Stimulated activated CD4-positive, alpha-beta T cell treated with anti-CD3 and anti-CD28 coated beads, Interleukin-1b, Interleukin-23, amount 100 ng/mL, for 4 hours (primary cell): ENCODE data around the gene RETN.
A peak's percentile ranks its signal among the peaks of the same experiment; 100 is the strongest.
"Not testable (repeated sequence)": the region's sequence is repeated elsewhere in the genome, so short reads cannot be mapped to it uniquely, and the experiment has no call there.

ENCODE experiments used
- DNase-seq, 2 donors: peaks; one replicate each; pipeline ENCODE4 v3.0.0-alpha.2; 2020; ENCODE audit warnings: low read depth in 2 of 2

RETN gene

DNA sequence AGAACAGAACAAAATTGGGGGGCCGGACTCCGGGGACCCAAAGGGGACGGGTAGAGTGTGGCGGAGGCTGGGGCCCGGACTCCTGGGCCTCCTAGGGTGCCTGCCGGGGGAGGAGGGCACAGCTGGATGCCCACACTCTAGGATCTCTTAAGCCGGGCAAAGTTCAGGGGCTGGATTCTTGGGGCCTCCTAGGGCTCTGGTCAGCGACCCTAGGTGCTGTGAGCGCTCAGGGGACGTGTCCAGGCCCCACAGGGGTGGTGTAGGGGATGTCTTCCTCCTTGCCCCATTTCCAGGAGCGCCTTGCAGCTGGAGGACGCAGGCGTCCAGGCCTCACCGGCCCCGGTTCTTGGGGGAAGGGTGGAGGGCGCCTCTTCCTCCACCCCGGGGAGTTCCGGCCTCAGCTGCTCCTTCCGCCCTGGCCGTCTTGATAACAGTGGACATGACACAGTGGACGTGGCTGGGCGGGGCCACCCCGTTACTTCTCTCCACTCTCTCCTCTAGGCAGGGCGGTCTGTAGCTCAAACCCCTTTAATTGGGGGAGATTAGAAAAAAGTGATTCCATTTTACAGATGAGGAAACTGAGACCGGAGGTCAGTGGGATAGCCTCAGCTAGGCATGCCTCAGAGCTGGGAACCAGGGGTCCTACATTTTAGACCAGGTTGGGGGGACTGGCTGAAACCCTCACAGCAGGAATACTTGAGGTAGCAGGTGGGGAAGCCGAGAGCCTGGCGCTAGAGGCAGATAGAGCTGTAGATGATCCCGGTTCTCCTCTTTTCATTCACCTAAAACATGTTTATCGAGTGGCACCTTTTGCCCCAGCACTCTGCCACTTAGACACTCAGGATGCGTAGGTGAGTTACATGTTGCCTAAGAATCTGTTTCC is 31.2 kb upstream of the RETN start:
- DNase-seq: no peak

DNA sequence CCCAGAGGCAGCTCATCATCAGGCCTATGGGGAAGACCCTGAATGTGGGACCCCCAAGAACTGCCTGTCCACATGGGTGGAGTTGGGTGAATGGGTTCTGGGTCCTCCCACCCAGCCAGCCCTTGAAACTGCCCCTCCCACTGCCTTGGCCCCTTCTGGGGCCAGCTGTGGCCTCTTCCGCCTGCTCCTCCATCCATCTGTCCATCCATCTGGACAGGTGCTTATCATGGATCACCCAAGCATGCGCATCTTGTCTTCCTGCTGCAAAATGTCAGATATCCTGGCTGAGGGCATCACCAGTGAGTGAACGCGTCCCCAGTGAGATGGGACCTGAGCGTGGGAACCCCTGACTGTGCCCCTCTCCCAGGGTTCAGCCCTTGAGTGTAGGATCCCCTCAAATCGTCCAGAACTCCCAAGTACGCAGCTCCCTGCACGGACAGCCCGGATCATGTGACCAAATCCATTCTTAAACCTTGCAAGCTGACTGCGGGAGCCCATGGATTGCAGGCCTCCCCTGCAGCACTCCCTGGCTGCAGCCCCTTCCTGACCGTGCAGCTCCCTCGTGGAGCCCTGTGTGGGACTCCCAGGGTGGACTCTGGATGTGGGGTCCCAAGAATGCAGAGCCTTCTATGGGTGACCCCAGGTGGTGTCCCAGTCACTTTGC is 29.9 kb upstream of the RETN start:
- no peak for DNase-seq

DNA sequence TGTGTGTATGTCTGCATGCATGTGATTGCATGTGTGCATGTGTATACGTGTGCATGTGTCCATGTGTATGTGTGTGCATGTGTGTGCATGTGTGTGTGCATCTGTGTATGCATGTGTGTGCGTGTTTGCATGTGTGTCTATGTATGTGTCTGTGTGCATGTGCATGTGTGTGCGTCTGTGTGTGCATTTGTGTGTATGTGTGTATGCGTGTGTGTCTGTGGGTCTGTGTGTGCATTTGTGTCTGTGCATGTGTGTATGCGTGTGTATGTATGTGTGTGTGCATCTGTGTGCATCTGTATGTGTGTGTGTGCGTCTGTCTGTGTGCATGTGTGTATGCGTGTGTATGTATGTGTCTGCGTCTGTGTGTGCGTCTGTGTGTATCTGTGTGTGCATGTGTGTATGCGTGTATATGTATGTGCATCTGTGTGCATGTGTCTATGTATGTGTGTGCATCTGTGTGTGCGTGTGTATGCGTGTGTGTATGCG is 28.9 kb upstream of the RETN start:
- no peak for DNase-seq

DNA sequence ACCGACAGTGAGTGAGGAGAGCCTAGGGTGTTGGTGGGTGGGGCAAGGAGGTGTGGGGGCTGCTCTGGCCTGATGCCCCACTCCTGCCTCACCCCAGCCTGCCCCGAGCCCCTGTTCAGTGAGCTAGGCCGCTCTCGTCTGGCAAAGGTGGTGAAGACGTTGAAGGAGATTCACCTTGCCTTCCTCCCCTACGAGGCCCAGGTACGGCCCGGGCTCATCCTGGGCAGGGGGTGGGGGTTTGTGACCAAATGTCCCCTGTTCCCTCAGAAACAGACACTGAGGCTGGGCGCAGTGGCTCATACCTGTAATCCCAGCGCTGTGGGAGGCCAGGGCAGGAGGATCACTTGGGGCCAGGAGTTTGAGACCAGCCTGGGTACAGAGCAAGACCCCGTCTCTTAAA is 28.0 kb upstream of the RETN start:
- DNase-seq: no peak

DNA sequence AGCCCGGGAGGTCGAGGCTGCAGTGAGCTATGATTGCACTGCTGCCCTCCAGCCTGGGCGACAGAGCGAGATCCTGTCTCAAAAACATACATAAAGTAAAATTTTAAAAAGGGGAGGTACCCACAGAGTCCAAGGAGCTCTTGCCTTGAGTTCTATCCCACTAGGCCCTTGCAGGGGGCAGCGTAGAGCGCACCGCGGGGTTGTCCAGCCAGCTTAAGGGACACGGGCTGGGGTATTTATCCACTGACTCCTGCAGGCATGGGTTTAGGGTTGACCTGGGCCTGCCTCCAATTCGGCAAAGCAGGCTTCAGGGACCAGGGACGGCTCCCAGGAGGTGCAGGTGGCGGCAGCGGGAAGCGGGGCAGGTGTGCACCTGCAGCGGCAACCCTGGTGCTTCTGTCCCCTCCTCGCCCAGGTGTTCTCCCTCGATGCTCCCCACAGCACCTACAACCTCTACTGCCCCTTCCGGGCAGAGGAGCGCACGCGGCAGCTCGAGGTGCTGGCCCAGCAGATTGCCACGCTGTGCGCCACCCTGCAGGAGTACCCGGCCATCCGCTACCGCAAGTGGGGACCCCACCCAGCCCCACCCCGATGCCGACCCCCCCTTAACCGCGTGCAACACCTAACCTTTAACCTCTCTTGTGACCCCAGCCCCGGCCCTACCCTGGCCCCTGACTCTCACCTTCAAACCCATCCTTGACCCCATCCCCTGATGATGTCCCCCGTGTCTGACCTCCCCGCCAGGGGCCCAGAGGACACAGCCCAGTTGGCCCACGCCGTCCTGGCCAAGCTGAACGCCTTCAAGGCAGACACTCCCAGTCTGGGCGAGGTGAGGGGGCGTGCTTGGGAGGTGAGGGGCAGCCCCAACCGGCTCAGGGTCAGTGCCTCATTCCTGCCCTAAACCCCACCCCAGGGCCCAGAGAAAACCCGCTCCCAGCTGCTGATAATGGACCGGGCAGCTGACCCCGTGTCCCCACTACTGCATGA is 27.3 kb upstream of the RETN start:
- no peak for DNase-seq

DNA sequence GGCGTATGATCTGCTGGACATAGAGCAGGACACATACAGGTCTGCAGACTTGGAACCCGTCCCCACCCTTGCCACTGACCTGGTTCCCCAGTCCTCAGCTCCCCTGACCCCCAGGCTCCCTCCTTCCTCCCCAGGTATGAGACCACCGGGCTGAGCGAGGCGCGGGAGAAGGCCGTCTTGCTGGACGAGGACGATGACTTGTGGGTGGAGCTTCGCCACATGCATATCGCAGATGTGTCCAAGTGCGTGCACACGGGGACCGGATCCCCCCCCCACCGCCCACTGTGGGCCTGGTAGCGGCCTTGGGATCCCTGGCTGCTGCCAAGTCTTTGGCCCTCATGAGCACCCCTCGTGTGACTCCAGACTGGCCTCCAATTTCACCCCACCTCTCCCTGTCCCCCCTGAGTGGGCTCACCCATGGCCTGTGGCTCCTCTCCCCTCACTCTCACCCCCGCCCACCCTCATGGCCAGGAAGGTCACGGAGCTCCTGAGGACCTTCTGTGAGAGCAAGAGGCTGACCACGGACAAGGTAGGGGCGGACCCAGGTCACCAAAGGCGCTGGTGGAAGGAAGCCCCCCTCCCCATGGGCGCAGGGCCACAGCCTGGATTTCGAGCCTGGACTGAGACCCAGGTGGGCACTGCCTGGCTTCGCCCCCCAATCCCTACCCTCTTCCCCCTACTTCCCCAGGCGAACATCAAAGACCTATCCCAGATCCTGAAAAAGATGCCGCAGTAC is 26.4 kb upstream of the RETN start:
- no peak for DNase-seq

DNA sequence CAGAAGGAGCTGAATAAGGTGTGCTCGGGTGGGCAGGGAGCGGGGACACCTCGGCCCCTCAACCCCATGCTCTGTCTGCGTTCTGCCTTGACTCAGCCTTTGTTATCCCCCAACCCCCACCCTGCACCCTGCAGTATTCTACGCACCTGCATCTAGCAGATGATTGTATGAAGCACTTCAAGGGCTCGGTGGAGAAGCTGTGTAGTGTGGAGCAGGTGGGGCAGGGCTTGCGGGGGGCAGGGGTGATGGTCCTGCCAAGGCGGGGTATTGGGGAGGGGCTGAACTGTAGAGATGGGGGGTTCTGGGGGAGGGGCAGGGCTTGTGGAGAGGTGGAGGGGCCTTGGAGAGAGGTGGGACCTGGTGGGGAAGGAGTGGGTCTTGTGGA is 25.8 kb upstream of the RETN start:
- DNase-seq: no peak

DNA sequence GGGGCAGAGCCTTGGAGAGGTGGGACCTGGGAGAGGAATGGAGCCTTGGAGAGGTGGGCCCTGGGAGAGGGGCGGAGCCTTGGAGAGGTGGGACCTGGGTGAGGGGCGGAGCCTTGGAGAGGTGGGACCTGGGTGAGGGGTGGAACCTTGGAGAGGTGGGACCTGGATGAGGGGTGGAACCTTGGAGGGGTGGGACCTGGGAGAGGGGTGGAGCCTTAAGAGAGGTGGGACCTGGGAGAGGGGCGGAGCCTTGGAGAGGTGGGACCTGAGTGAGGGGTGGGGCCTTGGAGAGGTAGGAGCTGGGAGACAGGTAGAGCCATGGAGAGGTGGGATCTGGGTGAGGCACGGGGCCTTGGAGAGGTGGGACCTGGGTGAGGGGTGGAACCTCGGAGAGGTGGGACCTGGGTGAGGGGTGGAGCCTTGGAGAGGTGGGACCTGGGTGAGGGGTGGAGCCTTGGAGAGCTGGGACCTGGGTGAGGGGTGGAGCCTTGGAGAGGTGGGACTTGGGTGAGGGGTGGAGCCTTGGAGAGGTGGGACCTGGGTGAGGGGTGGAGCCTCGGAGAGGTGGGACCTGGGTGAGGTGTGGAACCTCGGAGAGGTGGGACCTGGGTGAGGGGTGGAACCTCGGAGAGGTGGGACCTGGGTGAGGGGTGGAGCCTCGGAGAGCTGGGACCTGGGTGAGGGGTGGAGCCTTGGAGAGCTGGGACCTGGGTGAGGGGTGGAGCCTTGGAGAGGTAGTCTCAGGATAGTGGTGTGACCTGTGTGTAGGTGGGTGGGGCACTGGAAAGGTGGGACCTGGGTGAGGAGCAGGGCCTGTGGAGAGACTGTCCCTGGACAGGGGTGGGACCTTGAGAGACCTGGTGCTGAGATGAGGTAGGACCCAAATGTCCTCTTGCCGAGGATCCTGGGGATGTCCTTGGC is 25.0 kb upstream of the RETN start:
- not testable (repeated sequence) for DNase-seq

DNA sequence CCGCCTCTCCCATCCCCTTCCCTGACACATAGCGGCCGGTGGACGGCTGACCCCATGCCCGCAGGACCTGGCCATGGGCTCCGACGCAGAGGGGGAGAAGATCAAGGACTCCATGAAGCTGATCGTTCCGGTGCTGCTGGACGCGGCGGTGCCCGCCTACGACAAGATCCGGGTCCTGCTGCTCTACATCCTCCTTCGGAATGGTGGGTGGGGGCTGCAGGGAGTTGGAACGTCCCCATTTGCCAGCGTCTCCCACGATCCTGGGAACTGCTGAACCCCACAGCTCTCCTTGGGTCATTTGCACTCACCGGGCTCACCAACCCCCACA is 24.3 kb upstream of the RETN start:
- no peak for DNase-seq

DNA sequence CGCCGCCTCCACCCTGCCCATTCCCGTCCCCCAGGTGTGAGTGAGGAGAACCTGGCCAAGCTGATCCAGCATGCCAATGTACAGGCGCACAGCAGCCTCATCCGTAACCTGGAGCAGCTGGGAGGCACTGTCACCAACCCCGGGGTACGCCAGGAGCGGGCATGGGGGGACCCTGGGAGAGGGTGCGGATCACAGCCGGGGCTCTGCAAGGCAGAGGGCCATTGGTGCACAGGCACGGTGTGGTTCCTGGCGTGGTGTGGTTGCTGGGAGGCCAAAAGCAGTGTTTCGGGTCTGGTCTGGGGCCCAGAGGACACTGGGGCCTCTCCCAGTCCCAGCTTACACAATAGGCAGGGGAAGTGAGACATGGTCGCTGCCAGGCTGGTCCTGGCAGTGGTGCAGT is 23.7 kb upstream of the RETN start:
- DNase-seq: no peak

DNA sequence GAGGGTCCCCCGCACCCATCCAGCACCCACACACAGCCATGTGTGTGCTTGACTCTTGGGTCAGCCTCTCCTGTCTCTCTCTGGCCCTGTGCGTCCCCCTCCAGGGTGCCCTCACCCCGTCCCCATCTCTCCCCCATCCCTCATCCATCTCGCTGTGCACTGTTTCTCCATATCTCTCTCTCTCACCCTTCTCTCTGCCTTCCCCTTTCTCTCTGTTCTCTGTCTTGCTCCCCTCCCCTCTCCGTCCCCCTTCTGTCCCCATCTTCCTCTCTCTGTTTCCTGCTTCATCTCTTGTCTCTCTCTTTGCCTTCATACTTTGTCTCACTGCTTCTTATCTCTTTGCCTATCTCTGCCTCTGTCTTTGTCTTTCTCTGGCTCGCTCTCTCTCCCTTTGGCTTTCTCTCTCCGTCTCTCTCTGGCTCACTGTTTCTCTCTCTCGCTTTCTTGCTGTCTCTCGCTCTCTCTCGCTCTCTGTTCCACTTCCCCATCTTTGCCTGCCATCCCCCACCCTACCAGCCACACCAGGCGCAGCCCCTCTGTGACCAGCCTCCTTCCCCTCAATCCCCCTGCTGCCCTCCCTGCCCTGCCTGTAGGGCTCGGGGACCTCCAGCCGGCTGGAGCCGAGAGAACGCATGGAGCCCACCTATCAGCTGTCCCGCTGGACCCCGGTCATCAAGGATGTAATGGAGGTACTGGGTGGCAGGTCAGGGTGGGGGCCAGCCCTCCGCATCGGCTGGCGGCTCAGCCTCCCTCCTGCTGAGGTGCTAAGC is 23.0 kb upstream of the RETN start:
- DNase-seq: no peak

DNA sequence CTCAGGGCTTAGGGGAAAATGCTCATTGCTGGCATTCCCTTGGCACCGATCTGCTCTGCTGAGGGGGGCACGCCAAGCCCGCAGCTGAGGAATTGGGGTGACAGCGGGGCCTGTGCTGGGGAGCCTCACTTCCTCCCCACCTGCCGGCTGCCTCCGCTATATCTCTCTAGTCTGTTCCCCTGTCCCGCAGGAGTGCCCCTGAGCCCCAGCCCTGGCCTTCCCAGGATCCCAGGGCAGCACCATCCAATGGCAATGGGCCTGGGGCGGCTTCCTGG is 22.5 kb upstream of the RETN start:
- DNase-seq: no peak

DNA sequence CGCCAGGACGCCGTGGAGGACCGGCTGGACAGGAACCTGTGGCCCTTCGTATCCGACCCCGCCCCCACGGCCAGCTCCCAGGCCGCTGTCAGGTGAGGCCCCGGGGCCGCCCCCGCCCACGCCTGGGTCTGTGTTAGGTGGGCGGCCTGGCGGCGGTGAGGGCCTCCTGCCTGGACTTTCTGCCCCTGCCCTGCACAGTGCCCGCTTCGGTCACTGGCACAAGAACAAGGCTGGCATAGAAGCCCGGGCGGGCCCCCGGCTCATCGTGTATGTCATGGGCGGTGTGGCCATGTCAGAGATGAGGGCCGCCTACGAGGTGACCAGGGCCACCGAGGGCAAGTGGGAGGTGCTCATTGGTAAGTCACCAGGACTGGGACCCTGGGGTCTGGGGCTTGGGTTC is 21.7 kb upstream of the RETN start:
- DNase-seq: no peak

DNA sequence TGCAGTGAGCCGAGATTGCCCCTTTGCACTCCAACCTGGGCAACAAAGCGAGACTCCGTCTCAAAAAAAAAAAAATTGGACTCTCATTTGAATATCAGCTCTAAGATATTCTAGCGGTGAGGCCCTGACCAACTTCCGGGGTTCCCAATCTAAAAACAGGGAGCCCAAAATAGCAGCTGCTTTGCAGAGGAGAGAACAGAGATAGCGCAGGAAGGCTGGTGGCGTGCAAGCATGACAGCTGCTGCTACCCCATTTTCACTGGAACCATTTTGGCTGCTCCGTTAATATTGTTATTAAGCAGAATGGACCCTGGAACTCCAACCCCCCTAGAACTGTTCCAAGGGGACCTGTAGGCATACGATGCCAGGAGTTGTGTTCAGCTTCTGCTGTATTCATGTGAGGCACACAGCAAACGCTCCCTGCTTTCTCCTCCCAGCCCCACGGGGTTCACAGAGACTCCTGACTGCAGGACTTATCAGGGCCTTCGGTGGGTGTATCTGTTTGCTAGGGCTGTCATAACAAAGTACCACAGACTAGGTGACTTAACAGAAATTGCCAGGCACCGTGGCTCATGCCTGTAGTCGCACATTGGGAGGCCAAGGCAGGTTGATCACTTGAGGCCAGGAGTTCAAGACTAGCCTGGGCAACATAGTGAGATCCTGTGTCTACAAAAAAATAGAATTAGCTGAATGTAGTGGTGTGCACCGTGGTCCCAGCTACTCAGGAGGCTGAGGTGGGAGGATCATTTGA is 20.4 kb upstream of the RETN start:
- DNase-seq: no peak

DNA sequence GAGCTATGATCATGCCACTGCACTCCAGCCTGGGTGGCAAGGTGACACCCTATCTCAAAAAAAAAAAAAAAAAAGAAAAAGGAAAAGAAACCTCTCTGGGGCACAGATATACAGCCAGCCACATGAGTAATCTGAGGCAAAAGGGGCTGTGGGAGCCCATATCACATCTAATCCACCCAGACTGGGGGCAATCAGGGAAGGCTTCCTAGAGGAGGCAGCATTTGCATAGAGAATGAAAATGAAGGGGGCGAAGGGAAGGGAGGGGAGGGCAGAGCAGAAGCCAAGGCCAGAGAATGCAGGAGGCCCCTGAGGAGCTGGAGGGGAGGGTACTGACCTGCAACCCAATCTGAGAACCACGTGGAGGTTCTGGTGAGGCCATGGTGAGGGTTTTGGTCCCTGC is 18.7 kb upstream of the RETN start:
- DNase-seq: no peak

DNA sequence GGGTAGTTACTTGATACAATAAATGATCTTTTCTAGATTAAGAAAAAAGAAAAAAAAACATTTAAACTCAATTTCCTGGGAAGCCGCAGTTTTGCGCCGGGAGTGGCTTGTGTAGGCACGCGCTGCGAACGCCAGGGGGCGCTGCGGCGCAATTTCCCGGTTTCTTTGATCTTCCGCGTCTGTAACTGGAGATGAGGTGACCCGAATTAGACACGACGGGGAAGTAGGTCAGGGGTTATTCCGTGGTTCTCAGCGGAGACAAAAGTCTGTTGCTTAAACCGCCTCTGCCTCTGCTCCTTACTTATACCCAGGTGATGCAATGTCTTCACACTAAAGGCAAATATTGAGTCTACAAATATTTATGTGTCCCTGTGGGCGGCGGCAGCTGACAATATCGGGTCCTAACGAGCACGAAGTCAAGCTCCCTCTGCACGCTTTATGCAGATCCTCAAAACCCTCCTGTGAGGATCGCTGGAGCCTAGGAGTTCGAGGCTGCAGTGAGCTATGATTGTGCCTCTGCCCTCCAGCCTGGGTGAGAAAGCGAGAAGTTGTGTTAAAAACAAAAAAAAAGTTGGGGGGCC is 16.7 kb upstream of the RETN start:
- DNase-seq: peak; percentile 83 to 86

DNA sequence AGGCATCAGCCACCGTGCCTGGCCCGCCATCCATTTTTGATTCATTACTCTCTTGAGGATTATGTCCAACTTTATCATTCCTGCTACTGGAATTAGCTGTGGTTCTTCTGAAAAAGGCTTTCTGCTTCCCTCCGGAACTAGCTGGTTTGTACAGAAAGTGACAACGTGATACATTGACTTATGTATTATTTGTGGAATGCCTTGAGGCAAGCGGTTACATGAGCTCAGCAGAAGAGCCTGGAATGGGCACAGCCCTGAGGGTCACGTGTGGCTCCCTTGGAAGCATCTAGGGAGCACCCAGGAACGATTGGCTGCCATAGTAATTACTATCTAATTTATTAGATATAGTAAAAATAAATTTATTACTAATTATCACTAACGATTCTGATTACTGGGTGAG is 14.4 kb upstream of the RETN start:
- DNase-seq: no peak

DNA sequence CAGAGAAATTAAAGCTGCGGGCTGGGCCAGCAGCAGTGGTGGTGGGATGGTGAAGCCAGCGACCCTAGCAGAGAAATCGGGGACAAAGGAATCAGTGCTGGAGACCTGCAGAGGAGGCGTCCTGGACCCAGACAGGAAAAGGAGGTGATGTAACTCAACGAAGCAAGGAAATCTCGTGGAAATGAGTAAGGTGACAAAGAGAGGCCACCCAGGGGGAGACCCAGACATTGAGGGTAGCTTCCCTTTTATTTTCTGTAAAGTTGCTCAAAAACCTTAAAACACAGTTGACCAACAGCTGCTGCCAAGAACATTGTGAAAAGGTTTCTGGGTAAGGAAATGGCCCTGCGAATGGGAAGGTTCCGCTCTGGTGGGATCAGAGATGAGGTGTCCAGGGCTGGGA is 13.3 kb upstream of the RETN start:
- DNase-seq: no peak
